ENCODE results near the gene DACH1. TPM values are rescaled to one million over a fixed set of nuclear protein-coding genes. Genes with fewer than 3 reads are reported as not detected.

Gene DACH1
- total RNA-seq, 1 donor from 2014 or later: 110 TPM

- Mint-ChIP-seq H3K4me3 (ENCODE audit: unreplicated experiment) (no peak overlapping the region), H3K4me1 (ENCODE audit: low read depth, unreplicated experiment) (peaks cover 49% of the 10 kb centered on the region), H3K27me3 (ENCODE audit: unreplicated experiment) (peaks cover 2% of the 10 kb centered on the region), H3K9me3 (ENCODE audit: unreplicated experiment) (peaks cover 7% of the 10 kb centered on the region), H3K27ac (ENCODE audit: unreplicated experiment) (peak overlapping the region; percentile 41), H3K36me3 (ENCODE audit: unreplicated experiment) (no peaks in the 10 kb centered on the region)
- no peak for DNase-seq
- no peak for TF ChIP-seq CTCF (IDR thresholded peaks at IDR 0.05; ENCODE audit: partially characterized antibody, unreplicated experiment)
These were observed 63.9 kb downstream of the DACH1 start for GRCh38 chr13:71803066-71803465.

- Mint-ChIP-seq H3K27ac (ENCODE audit: unreplicated experiment) (peak overlapping the region; percentile 96), H3K36me3 (ENCODE audit: unreplicated experiment) (no peaks in the 10 kb centered on the region), H3K4me3 (ENCODE audit: unreplicated experiment) (peak overlapping the region; percentile 84), H3K27me3 (ENCODE audit: unreplicated experiment) (peaks cover 2% of the 10 kb centered on the region), H3K4me1 (ENCODE audit: low read depth, unreplicated experiment) (peaks cover 57% of the 10 kb centered on the region), H3K9me3 (ENCODE audit: unreplicated experiment) (peaks cover 13% of the 10 kb centered on the region)
- no peak for DNase-seq
- no peak for TF ChIP-seq CTCF (IDR thresholded peaks at IDR 0.05; ENCODE audit: partially characterized antibody, unreplicated experiment)
These were observed 65.2 kb downstream of the DACH1 start for GRCh38 chr13:71801781-71802180.

DNA sequence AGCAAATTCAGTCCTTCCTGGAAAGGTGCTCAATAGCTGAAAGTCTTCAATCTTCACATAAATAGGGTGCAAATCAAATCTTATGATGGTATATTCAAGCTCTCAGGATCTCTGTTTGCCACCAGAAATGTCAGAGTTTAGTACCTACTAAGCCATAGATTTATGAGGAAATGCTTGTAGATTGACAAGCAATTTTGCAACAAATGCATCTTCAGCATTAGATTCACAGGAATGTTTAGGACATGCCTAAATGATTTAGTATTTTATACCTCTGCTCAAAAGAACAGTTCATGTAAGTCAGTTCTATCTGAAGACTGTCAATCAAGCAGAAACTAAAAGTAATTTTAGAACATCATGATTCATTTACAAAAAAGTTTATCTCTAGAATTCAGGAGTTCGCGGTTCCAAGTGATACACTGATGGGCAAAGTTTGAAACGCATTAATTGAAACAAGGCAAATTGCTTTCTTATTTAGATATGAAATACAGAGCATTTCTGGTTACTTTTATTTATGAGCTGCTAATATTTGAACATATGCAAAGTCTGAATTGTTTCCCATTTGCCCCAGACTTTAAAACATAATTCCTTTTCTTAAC lies 65.7 kb downstream of the DACH1 start:
- H3K4me1 Mint-ChIP-seq (ENCODE audit: low read depth, unreplicated experiment): peaks cover 60% of the 10 kb centered on the region
- no peaks in the 10 kb centered on the region for H3K36me3 Mint-ChIP-seq (ENCODE audit: unreplicated experiment)
- peaks cover 13% of the 10 kb centered on the region for H3K9me3 Mint-ChIP-seq (ENCODE audit: unreplicated experiment)
- no peak for TF ChIP-seq CTCF (IDR thresholded peaks at IDR 0.05; ENCODE audit: partially characterized antibody, unreplicated experiment)
- peak overlapping the region; percentile 84 for H3K4me3 Mint-ChIP-seq (ENCODE audit: unreplicated experiment)
- H3K27me3 Mint-ChIP-seq (ENCODE audit: unreplicated experiment): peaks cover 2% of the 10 kb centered on the region
- DNase-seq: no peak
- peak overlapping the region; percentile 96 for H3K27ac Mint-ChIP-seq (ENCODE audit: unreplicated experiment)

DNA sequence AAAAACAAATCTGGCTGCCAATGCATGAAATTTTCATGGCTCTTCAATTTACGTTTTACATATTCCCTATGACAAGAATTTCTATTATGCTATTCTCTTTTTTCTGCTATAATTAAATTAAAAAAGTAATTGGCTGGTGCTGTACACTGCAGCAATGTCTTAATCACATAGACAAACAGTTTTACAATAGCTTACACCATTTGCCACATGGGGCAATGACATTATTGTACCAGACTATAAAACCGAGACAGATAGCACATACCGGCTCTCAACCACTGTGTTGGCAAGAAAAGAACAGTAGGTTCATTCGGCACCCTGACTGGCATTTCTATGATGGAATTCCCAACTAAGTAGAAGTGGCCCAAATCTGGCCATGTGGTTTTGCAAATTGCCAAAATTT lies 67.7 kb downstream of the DACH1 start:
- H3K27ac Mint-ChIP-seq (ENCODE audit: unreplicated experiment): no peak overlapping the region
- H3K4me1 Mint-ChIP-seq (ENCODE audit: low read depth, unreplicated experiment): peaks cover 67% of the 10 kb centered on the region
- H3K9me3 Mint-ChIP-seq (ENCODE audit: unreplicated experiment): peaks cover 13% of the 10 kb centered on the region
- H3K27me3 Mint-ChIP-seq (ENCODE audit: unreplicated experiment): peaks cover 2% of the 10 kb centered on the region
- H3K36me3 Mint-ChIP-seq (ENCODE audit: unreplicated experiment): no peaks in the 10 kb centered on the region
- peak overlapping the region; percentile 6 for H3K4me3 Mint-ChIP-seq (ENCODE audit: unreplicated experiment)
- TF ChIP-seq CTCF (IDR thresholded peaks at IDR 0.05; ENCODE audit: partially characterized antibody, unreplicated experiment): no peak
- no peak for DNase-seq

GRCh38 chr13:71798707-71799106 lies 68.3 kb downstream of the DACH1 start:
- Mint-ChIP-seq H3K4me1 (ENCODE audit: low read depth, unreplicated experiment) (peaks cover 65% of the 10 kb centered on the region), H3K27ac (ENCODE audit: unreplicated experiment) (peak overlapping the region; percentile 67), H3K27me3 (ENCODE audit: unreplicated experiment) (peaks cover 2% of the 10 kb centered on the region), H3K4me3 (ENCODE audit: unreplicated experiment) (peak overlapping the region; percentile 18), H3K9me3 (ENCODE audit: unreplicated experiment) (peaks cover 13% of the 10 kb centered on the region), H3K36me3 (ENCODE audit: unreplicated experiment) (no peaks in the 10 kb centered on the region)
- TF ChIP-seq CTCF (IDR thresholded peaks at IDR 0.05; ENCODE audit: partially characterized antibody, unreplicated experiment): no peak
- DNase-seq: no peak
